K562 (cell line): Measurements from ENCODE around the gene FATE1. TPM values are rescaled to one million over a fixed set of nuclear protein-coding genes. Genes with fewer than 3 reads are reported as not detected.

Experiments
- ATAC-seq: fragments of 200-7000 bp; cut with Tn5 transposase; 3 replicates; pipeline ENCODE4 v1.9.1; 2020; ENCODE audit warnings: moderate library complexity
- BruUV-seq: library from RNA; stranded (reverse); fragments of 400-500 nt; replicated peaks from 2 replicates; lab custom pipeline; 2021; lab: Mats Ljungman, UMichigan
- CTCF ChIA-PET: fragments of 300-600 bp; formaldehyde crosslinking; extraction: SDS; loops from one replicate; lab custom pipeline; 2021; ENCODE audit warnings: low intra/inter-chr PET ratio; lab: Yijun Ruan, JAX
- POLR2A ChIA-PET: fragments of 300-600, 350-650 bp; sonication (Branson Sonifier 250); formaldehyde crosslinking; extraction: SDS; loops from one replicate; lab custom pipeline; 2021; ENCODE audit warnings: antibody characterized with exemption, inconsistent platforms; lab: Yijun Ruan, JAX
- DNase-seq, 4 experiments: peaks; one replicate each; pipeline versions ENCODE4 v3.0.0 to v3.0.0-alpha.2; 2011 to 2018; ENCODE audit warnings: low spot score in 3 of 4, mixed read lengths in 3 of 4; ENCODE audit errors: extremely low read depth in 1 of 4
- FAIRE-seq: peaks from 2 replicates; lab custom pipeline; 2011; peaks lifted over from hg19 to GRCh38; lab: Jason Lieb, UNC
- H2AFZ ChIP-seq: 2 replicates; pipeline ENCODE4 v1.6.0; 2011; ENCODE audit warnings: low read depth, low read length, control low read depth, inconsistent platforms
- H3K27ac ChIP-seq: fragments of 200-600 bp; 3 replicates; pipeline ENCODE4 v1.8.0; 2011; ENCODE audit warnings: low read depth, mild to moderate bottlenecking, control low read depth, inconsistent platforms, low read length, moderate library complexity, mixed read lengths; ENCODE audit errors: extremely low read depth
- H3K27me3 ChIP-seq, 2 experiments: fragments of 300-600 bp in 1 of 2; 2 replicates in 1 of 2; 3 replicates in 1 of 2; pipeline versions ENCODE4 v1.6.0 to v1.8.0; 2011; ENCODE audit warnings: inconsistent platforms in 2 of 2, low read length in 2 of 2, mild to moderate bottlenecking in 1 of 2, mixed read lengths in 1 of 2, moderate library complexity in 1 of 2; ENCODE audit not compliant: control insufficient read depth in 2 of 2, insufficient read depth in 2 of 2
- H3K36me3 ChIP-seq: fragments of 300-600 bp; 3 replicates; pipeline ENCODE4 v1.8.0; 2011; ENCODE audit warnings: mild to moderate bottlenecking, low read length, inconsistent platforms; ENCODE audit not compliant: control insufficient read depth, insufficient read depth
- H3K4me1 ChIP-seq, 2 experiments: fragments of 200-600 bp in 1 of 2; replicated peaks in 1 of 2; 2 replicates in 1 of 2; 3 replicates in 1 of 2; pipeline versions ENCODE4 v1.5.1 to v1.8.0; 2011; ENCODE audit warnings: inconsistent platforms in 2 of 2, low read length in 2 of 2, mild to moderate bottlenecking in 1 of 2, mixed read lengths in 1 of 2, moderate library complexity in 1 of 2; ENCODE audit not compliant: control insufficient read depth in 2 of 2, insufficient read depth in 2 of 2
- H3K4me2 ChIP-seq: 2 replicates; pipeline ENCODE4 v1.6.1; 2011; ENCODE audit warnings: low read length, control low read depth, inconsistent platforms, mixed read lengths; ENCODE audit not compliant: insufficient read depth
- H3K4me3 ChIP-seq: fragments of 200-600 bp; sonication (generic), shearing (Covaris generic); 2 replicates; pipeline ENCODE4 v1.5.1; 2016; ENCODE audit warnings: control low read depth, inconsistent platforms
- H3K79me2 ChIP-seq: fragments of 200-600 bp; 3 replicates; pipeline ENCODE4 v1.8.0; 2011; ENCODE audit warnings: low read length, inconsistent platforms; ENCODE audit not compliant: control insufficient read depth, insufficient read depth
- H3K9ac ChIP-seq, 2 experiments: 2 replicates each; pipeline versions ENCODE4 v1.6.0 to v1.6.1; 2011; ENCODE audit warnings: low read depth in 2 of 2, low read length in 2 of 2, control low read depth in 1 of 2, inconsistent platforms in 1 of 2, mild to moderate bottlenecking in 1 of 2, mixed read lengths in 1 of 2; ENCODE audit not compliant: insufficient read depth in 1 of 2
- H3K9me1 ChIP-seq: one replicate; pipeline ENCODE4 v1.6.0; 2011; ENCODE audit warnings: inconsistent platforms, mild to moderate bottlenecking, low read length, moderate library complexity; ENCODE audit not compliant: control insufficient read depth, insufficient read depth
- H3K9me3 ChIP-seq: replicated peaks from 2 replicates; pipeline ENCODE4 v1.5.1; 2011; ENCODE audit warnings: low read depth, low read length, inconsistent platforms; ENCODE audit not compliant: control insufficient read depth, insufficient read depth
- H4K20me1 ChIP-seq: replicated peaks from 2 replicates; pipeline ENCODE4 v1.6.1; 2011; ENCODE audit warnings: low read length, inconsistent platforms, mixed read lengths; ENCODE audit not compliant: control insufficient read depth, insufficient read depth
- DLX4 ChIP-seq: fragments of 250-450 bp; sonication (Bioruptor Pico); IDR thresholded peaks from 2 replicates; pipeline ENCODE4 v1.6.1; 2021; ENCODE audit warnings: mild to moderate bottlenecking
- FOXO4 ChIP-seq: fragments of 450-650 bp; formaldehyde crosslinking; IDR thresholded peaks from 2 replicates; pipeline ENCODE4 v1.4.0; 2020; ENCODE audit warnings: mild to moderate bottlenecking, moderate library complexity
- MTA1 ChIP-seq: fragments of 450-650 bp; IDR thresholded peaks from 2 replicates; pipeline ENCODE4 v1.6.1; 2017; ENCODE audit warnings: borderline replicate concordance
- MTF1 ChIP-seq: fragments of 250-450 bp; sonication (Bioruptor Pico); IDR thresholded peaks from 2 replicates; pipeline ENCODE4 v1.9.0; 2021; ENCODE audit warnings: moderate library complexity, mild to moderate bottlenecking, inconsistent platforms, borderline replicate concordance
- SMARCC2 ChIP-seq: fragments of 450-650 bp; IDR thresholded peaks from 2 replicates; pipeline ENCODE4 v1.6.1; 2017; ENCODE audit warnings: antibody characterized with exemption, moderate library complexity, mild to moderate bottlenecking, low read depth
- TEAD4 ChIP-seq, 2 experiments: sonication (generic) in 1 of 2; formaldehyde crosslinking in 1 of 2; IDR thresholded peaks; 2 replicates each; pipeline versions ENCODE4 v1.6.1 to v1.8.0; 2012 to 2022; ENCODE audit warnings: borderline replicate concordance in 1 of 2, inconsistent platforms in 1 of 2, low read length in 1 of 2, mild to moderate bottlenecking in 1 of 2, missing genetic modification reagents in 1 of 2
- ZNF766 ChIP-seq: fragments of 200-800 bp; sonication (Bioruptor generic); conservative IDR thresholded peaks from 2 replicates; pipeline ENCODE4 v1.6.1; 2016; ENCODE audit warnings: missing genetic modification characterization, missing compliant biosample characterization
- WGBS: fragments of 100-300 bp; shearing (Covaris generic); methylation state at CpG from one replicate; pipeline ENCODE4 v1.1.6; 2016; ENCODE audit warnings: low coverage, mixed read lengths; ENCODE audit not compliant: insufficient coverage; ENCODE audit errors: missing lambda C conversion rate; 5-methylcytosine and 5-hydroxymethylcytosine counted together
- in situ Hi-C: fragments of 300-500 bp; cut with MboI; formaldehyde crosslinking; loops from 4 replicates; pipeline ENCODE4 v1.15.0; 2018; ENCODE audit warnings: inconsistent platforms, mixed read lengths
- intact Hi-C: fragments of 100-400 bp; cut with micrococcal nuclease; formaldehyde crosslinking; loops from 2 replicates; pipeline ENCODE4 v1.14.2; 2022
- polyA plus RNA-seq, 8 experiments: library from polyadenylated mRNA; depleted of rRNA in 4 of 8; stranded (reverse) in 5 of 8; unstranded in 3 of 8; fragments of >200 nt; fragmentation: Nextera tagmentation in 2 of 8; fragmentation: Illumina TruSeq in 1 of 8; extraction: Ambion mirVana in 2 of 8; extraction: Trizol in 1 of 8; gene quantifications; 2 replicates each; pipeline versions ENCODE4 v1.2.1 to v1.2.3, GENCODE V29; 2011 to 2014; ENCODE audit warnings: inconsistent platforms in 1 of 8, missing spikeins in 1 of 8
- total RNA-seq, 7 experiments: library from RNA; depleted of rRNA in 6 of 7; stranded (reverse); fragments of >200 nt in 6 of 7; fragmentation: Illumina TruSeq in 2 of 7; extraction: Trizol in 2 of 7; gene quantifications; 2 replicates each; pipeline versions ENCODE4 v1.2.1 to v1.2.3, GENCODE V29; 2011 to 2021; ENCODE audit warnings: low replicate concordance in 1 of 7

Gene FATE1
- total and polyA plus RNA-seq, 9 of the 15 experiments (the other 6 are each of a cell fraction or from before 2014, with no cell fraction given), result not detected

- BruUV-seq, result no TSS peak
- ATAC-seq (no peak), DNase-seq (no peak), FAIRE-seq (no peak)
- Histone ChIP-seq H3K27ac (no peak overlapping the region), H3K79me2 (no peaks in the 10 kb centered on the region), H3K9me1 (no peaks in the 10 kb centered on the region), H3K27me3 (peaks cover 0 to 8% of the 10 kb centered on the region in 2 experiments; a peak in 3 of 5 replicates), H3K36me3 (no peaks in the 10 kb centered on the region), H3K4me2 (no peak overlapping the region), H3K9me3 (no peaks in the 10 kb centered on the region), H2AFZ (no peak overlapping the region), H3K4me1 (no peaks in the 10 kb centered on the region; a peak in 1 of 5 replicates), H4K20me1 (no peaks in the 10 kb centered on the region), H3K4me3 (no peak overlapping the region), H3K9ac (no peak overlapping the region)
- intact Hi-C loops (no loop called here), in situ Hi-C loops (no loop called here)
- TF ChIP-seq ZNF766 (CRISPR knock-in tag) (no peak), FOXO4 (no peak), TEAD4 (IDR thresholded peaks at IDR 0.05; ENCODE audit: low read length) (no peak), TEAD4 (CRISPR knock-in tag; IDR thresholded peaks at IDR 0.05; ENCODE audit: borderline replicate concordance) (no peak), MTA1 (no peak), SMARCC2 (no peak), MTF1 (CRISPR knock-in tag) (no peak), DLX4 (CRISPR knock-in tag) (no peak)
- 0% methylated on average over 2 of the region's 5 CpGs for WGBS
- ChIA-PET CTCF (no interaction called here), POLR2A (interaction anchor here (0.7 to 0.8 kb wide), 2 partner anchors 11 to 13 kb away, joined by 3 to 4 read pairs; no protein-coding TSS in a partner anchor)
Measured at GRCh38 chrX:151711154-151711553, 4.7 kb upstream of the FATE1 start.
